ENCODE measurements around the gene MAP2K3. TPM values are rescaled to one million over a fixed set of nuclear protein-coding genes. Genes with fewer than 3 reads are reported as not detected.

MAP2K3 gene
- total and polyA plus RNA-seq, 10 of the 15 experiments (the other 5 are each of a cell fraction or from before 2014, with no cell fraction given): 0.71 to 39.4 (median 18.6) TPM

DNA sequence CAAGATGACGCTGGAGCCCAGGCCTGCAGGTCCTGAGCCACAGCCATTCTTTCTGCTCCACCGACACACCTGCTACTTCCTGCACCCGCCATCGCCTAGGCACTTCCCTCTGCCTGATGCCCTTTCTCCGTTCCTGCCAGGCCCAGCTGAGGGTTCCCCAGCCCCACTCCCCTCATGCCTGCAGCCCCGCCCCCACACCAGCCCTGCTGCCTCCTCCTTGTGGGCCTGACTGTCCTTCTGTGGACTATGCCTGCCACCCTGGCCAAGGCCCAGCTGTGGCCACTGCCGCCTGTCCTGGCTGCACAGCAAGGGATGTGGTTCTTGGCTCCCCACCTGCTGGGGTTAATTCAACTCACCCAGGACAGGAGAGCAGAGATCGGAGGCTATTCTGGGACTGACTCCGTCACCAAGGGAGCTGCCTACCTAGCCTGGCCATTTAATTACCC lies 38.8 kb upstream of the MAP2K3 start:
- DNase-seq (ENCODE audit: low read depth, low spot score) (no peak), ATAC-seq (no peak), FAIRE-seq (no peak)
- Histone ChIP-seq H3K4me3 (no peak overlapping the region), H3K36me3 (ENCODE audit: control insufficient read depth in 2 of 2, insufficient read depth in 2 of 2, low read length in 1 of 2) (no peaks in the 10 kb centered on the region), H3K79me2 (ENCODE audit: control insufficient read depth, insufficient read depth, low read length) (no peaks in the 10 kb centered on the region), H3K27me3 (replicated peaks in 1 of 2; ENCODE audit: control insufficient read depth in 2 of 2, insufficient read depth in 2 of 2, low read length in 1 of 2) (no peaks in the 10 kb centered on the region), H3K9ac (ENCODE audit: control insufficient read depth, insufficient read depth, low read length) (no peak overlapping the region), H3K9me3 (replicated peaks; ENCODE audit: control insufficient read depth, insufficient read depth, low read length) (no peaks in the 10 kb centered on the region), H3K4me2 (ENCODE audit: control insufficient read depth, insufficient read depth) (no peak overlapping the region), H4K20me1 (ENCODE audit: control insufficient read depth, insufficient read depth) (no peaks in the 10 kb centered on the region), H3K27ac (ENCODE audit: control insufficient read depth, insufficient read depth) (no peak overlapping the region), H3K4me1 (ENCODE audit: control insufficient read depth, insufficient read depth, low read length) (no peaks in the 10 kb centered on the region), H2AFZ (ENCODE audit: control insufficient read depth, low read depth, low read length) (no peak overlapping the region)
- POLR2A ChIA-PET: interaction anchor here (0.7 kb wide), 1 partner anchor 222 kb away, joined by 6 read pairs; no protein-coding TSS in a partner anchor
- no peak for TF ChIP-seq BHLHE40 (IDR thresholded peaks at IDR 0.05; ENCODE audit: borderline replicate concordance in 1 of 2, low read depth in 2 of 2, low read length in 1 of 2)
- no peak for TF ChIP-seq TCF12 (IDR thresholded peaks at IDR 0.05; ENCODE audit: low read depth, low read length)
- no peak for TF ChIP-seq NBN (IDR thresholded peaks at IDR 0.05)
- RAD21 ChIA-PET (ENCODE audit: unreplicated experiment): no interaction called here
- BruUV-seq (replicated peaks): no TSS peak
- WGBS (ENCODE audit: insufficient coverage, insufficient replicate concordance, low lambda C conversion rate, missing lambda C conversion rate): 49% methylated on average over 5 of the region's 9 CpGs
- in situ Hi-C loops (cut with MboI) (loop anchor here (5.0 kb wide), 1 partner anchor 48 kb away; no protein-coding TSS in a partner anchor), intact Hi-C loops (cut with micrococcal nuclease; ENCODE audit: unreplicated experiment) (no loop called here)
- SMC1A ChIA-PET (ENCODE audit: uncharacterized antibody, unreplicated experiment): interaction anchor here (0.5 kb wide), 1 partner anchor 11 kb away, joined by 4 read pairs; no protein-coding TSS in a partner anchor
- CTCF ChIA-PET: no interaction called here

- Histone ChIP-seq H3K79me2 (ENCODE audit: control insufficient read depth, insufficient read depth, low read length) (no peaks in the 10 kb centered on the region), H3K27ac (ENCODE audit: control insufficient read depth, insufficient read depth) (no peak overlapping the region), H3K4me3 (no peak overlapping the region), H3K4me1 (ENCODE audit: control insufficient read depth, insufficient read depth, low read length) (no peaks in the 10 kb centered on the region), H2AFZ (ENCODE audit: control insufficient read depth, low read depth, low read length) (no peak overlapping the region), H4K20me1 (ENCODE audit: control insufficient read depth, insufficient read depth) (no peaks in the 10 kb centered on the region; the same call in 1 of the 2 replicates), H3K9ac (ENCODE audit: control insufficient read depth, insufficient read depth, low read length) (no peak overlapping the region), H3K27me3 (replicated peaks in 1 of 2; ENCODE audit: control insufficient read depth in 2 of 2, insufficient read depth in 2 of 2, low read length in 1 of 2) (no peaks in the 10 kb centered on the region; a peak in 1 of 4 replicates), H3K4me2 (ENCODE audit: control insufficient read depth, insufficient read depth) (no peak overlapping the region), H3K36me3 (ENCODE audit: control insufficient read depth in 2 of 2, insufficient read depth in 2 of 2, low read length in 1 of 2) (no peaks in the 10 kb centered on the region), H3K9me3 (replicated peaks; ENCODE audit: control insufficient read depth, insufficient read depth, low read length) (no peaks in the 10 kb centered on the region)
- RAD21 ChIA-PET (ENCODE audit: unreplicated experiment): no interaction called here
- CTCF ChIA-PET: no interaction called here
- intact Hi-C loops (cut with micrococcal nuclease; ENCODE audit: unreplicated experiment) (no loop called here), in situ Hi-C loops (cut with MboI) (loop anchor here (5.0 kb wide), 1 partner anchor 49 kb away; no protein-coding TSS in a partner anchor)
- no TSS peak for BruUV-seq (replicated peaks)
- WGBS (ENCODE audit: insufficient coverage, insufficient replicate concordance, low lambda C conversion rate, missing lambda C conversion rate): 47% methylated on average over 4 of the region's 4 CpGs
- ATAC-seq: no peak
- TF ChIP-seq PML (IDR thresholded peaks at IDR 0.05; ENCODE audit: low read length) (no peak), SMAD5 (IDR thresholded peaks at IDR 0.05; ENCODE audit: low read depth) (no peak), PAX5 (IDR thresholded peaks at IDR 0.05; ENCODE audit: borderline replicate concordance, low read depth, low read length) (no peak), TCF3 (IDR thresholded peaks at IDR 0.05; ENCODE audit: borderline replicate concordance, insufficient read depth, low read depth, low read length) (no peak)
- TF ChIP-seq, protein P1, sequence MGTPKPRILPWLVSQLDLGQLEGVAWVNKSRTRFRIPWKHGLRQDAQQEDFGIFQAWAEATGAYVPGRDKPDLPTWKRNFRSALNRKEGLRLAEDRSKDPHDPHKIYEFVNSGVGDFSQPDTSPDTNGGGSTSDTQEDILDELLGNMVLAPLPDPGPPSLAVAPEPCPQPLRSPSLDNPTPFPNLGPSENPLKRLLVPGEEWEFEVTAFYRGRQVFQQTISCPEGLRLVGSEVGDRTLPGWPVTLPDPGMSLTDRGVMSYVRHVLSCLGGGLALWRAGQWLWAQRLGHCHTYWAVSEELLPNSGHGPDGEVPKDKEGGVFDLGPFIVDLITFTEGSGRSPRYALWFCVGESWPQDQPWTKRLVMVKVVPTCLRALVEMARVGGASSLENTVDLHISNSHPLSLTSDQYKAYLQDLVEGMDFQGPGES (IDR thresholded peaks at IDR 0.05): no peak
- SMC1A ChIA-PET (ENCODE audit: uncharacterized antibody, unreplicated experiment): no interaction called here
- POLR2A ChIA-PET: no interaction called here
- no peak for FAIRE-seq
- DNase-seq (ENCODE audit: low read depth, low spot score): no peak
Observed at GRCh38 chr17:21246698-21247097, 37.8 kb upstream of the MAP2K3 start.
